ENCODE measurements around the gene FOXR2. TPM values are rescaled to one million over a fixed set of nuclear protein-coding genes. Genes with fewer than 3 reads are reported as not detected.

The FOXR2 gene
- total and polyA plus RNA-seq, 2 of the 4 experiments (the other 2 are of a cell fraction), result not detected

DNA sequence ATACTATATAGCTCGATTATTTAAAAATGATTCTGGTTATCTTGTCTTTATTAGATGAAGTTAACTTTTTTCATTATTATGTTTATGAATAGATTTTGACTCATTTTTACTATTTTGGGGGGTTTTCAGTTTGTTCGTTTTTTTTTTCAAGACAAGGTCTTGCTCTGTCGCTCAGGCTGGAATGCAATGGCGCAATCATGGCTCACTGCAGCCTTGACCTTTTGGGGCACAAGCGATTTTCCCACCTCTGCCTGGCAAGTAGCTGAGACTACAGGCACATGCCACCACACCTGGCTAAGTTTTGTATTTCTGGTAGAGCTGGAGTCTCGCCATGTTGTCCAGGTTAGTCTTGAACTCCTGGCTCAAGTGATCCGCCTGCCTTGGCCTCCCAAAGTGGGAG lies 24.9 kb upstream of the FOXR2 start:
- Histone ChIP-seq H3K27me3 (ENCODE audit: control insufficient read depth, insufficient read depth, low read length) (no peaks in the 10 kb centered on the region), H4K8ac (ENCODE audit: low read depth in 2 of 2, low read length in 2 of 2) (no peak overlapping the region), H2BK5ac (ENCODE audit: low read depth, low read length, poor library complexity, severe bottlenecking) (no peak overlapping the region), H2AK9ac (replicated peaks; ENCODE audit: low read depth, low read length, poor library complexity) (no peak overlapping the region), H3K9ac (ENCODE audit: low read depth, low read length) (no peak overlapping the region), H3K14ac (replicated peaks; ENCODE audit: low read depth, low read length) (no peak overlapping the region), H3K18ac (ENCODE audit: low read depth, low read length) (no peak overlapping the region), H3K4me3 (ENCODE audit: insufficient read depth, low read depth, low read length) (no peak overlapping the region), H3K4me1 (ENCODE audit: control insufficient read depth, insufficient read depth, low read length) (no peaks in the 10 kb centered on the region), H3K36me3 (ENCODE audit: control insufficient read depth, insufficient read depth, low read length) (no peaks in the 10 kb centered on the region), H2AFZ (replicated peaks; ENCODE audit: low read length, poor library complexity) (no peak overlapping the region), H4K20me1 (ENCODE audit: insufficient read depth, low read length) (no peaks in the 10 kb centered on the region), H3K9me1 (ENCODE audit: insufficient read depth, low read length) (no peaks in the 10 kb centered on the region), H2BK20ac (ENCODE audit: low read depth, low read length) (no peak overlapping the region), H3K23ac (ENCODE audit: low read depth, low read length) (no peak overlapping the region), H3K79me1 (ENCODE audit: low read depth in 1 of 2, low read length in 2 of 2) (no peaks in the 10 kb centered on the region), H3K4me2 (ENCODE audit: low read depth, low read length) (no peak overlapping the region), H2BK15ac (ENCODE audit: low read depth, low read length) (no peak overlapping the region), H4K5ac (ENCODE audit: low read depth, low read length) (no peak overlapping the region), H3K4ac (ENCODE audit: low read depth, low read length) (no peak overlapping the region), H3K56ac (ENCODE audit: extremely low read depth, insufficient read depth, low read length) (no peak overlapping the region), H4K91ac (ENCODE audit: insufficient read depth, low read depth, low read length) (no peak overlapping the region), H2BK120ac (ENCODE audit: low read depth, low read length) (no peak overlapping the region), H2AK5ac (ENCODE audit: low read depth, low read length) (no peak overlapping the region), H3K9me3 (ENCODE audit: control insufficient read depth, insufficient read depth, low read length) (no peaks in the 10 kb centered on the region), H3K27ac (ENCODE audit: insufficient read depth, low read length) (no peak overlapping the region)
- dilution Hi-C loops (cut with HindIII; ENCODE audit: low sequenced_read_pairs, unreplicated experiment) (no loop called here), intact Hi-C loops (cut with micrococcal nuclease) (no loop called here), in situ Hi-C loops (cut with MboI; ENCODE audit: low sequenced_read_pairs) (no loop called here)
- TF ChIP-seq SMC3 (IDR thresholded peaks at IDR 0.05; ENCODE audit: low read depth, low read length), result no peak
- ATAC-seq (ENCODE audit: low read depth) (no peak), DNase-seq (no peak)
- ChIA-PET POLR2A (ENCODE audit: unreplicated experiment) (no interaction called here), CTCF (interaction anchor here (0.7 kb wide), 1 partner anchor 606 kb away, joined by 5 read pairs; no protein-coding TSS in a partner anchor)
- WGBS, 2 experiments (ENCODE audit: extremely low coverage in 2 of 2, insufficient read length in 1 of 2), result no CpG with 5 or more reads among the region's 7 CpGs
- no TSS peak for BruUV-seq (replicated peaks)

All from IMR-90 (cell line).